AG09319 (cell line): ENCODE data around the gene RBFOX1.

Source experiments
- DNase-seq: peaks from one replicate; pipeline ENCODE4 v3.0.0-alpha.2; 2010; ENCODE audit warnings: low read depth; ENCODE audit errors: extremely low read depth
- TF ChIP-seq, protein P1 (sequence below): IDR thresholded peaks from 2 replicates; pipeline ENCODE4 v1.5.1; 2011; ENCODE audit warnings: low read depth, mild to moderate bottlenecking, inconsistent platforms, low read length, moderate library complexity

RBFOX1 gene

DNA sequence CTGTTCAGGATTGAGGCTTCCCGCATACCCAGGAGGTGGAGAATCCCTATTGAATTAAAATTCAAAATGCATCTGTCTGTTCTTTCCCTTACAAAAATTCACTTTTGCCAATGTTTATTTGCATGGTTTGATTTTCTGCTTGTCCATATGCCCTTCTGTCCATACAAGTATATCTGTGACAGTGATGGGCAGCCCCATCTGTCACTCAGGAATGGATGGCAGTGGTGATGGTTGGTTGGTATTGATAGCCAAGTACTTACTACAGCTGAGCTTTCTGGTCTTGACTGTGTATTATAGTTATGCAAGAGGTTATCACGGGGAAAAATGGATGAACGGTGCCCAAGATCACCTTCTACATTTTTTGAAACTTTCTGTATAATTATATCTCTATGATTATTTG lies 171.0 kb downstream of the RBFOX1 start:
- TF ChIP-seq, protein P1, sequence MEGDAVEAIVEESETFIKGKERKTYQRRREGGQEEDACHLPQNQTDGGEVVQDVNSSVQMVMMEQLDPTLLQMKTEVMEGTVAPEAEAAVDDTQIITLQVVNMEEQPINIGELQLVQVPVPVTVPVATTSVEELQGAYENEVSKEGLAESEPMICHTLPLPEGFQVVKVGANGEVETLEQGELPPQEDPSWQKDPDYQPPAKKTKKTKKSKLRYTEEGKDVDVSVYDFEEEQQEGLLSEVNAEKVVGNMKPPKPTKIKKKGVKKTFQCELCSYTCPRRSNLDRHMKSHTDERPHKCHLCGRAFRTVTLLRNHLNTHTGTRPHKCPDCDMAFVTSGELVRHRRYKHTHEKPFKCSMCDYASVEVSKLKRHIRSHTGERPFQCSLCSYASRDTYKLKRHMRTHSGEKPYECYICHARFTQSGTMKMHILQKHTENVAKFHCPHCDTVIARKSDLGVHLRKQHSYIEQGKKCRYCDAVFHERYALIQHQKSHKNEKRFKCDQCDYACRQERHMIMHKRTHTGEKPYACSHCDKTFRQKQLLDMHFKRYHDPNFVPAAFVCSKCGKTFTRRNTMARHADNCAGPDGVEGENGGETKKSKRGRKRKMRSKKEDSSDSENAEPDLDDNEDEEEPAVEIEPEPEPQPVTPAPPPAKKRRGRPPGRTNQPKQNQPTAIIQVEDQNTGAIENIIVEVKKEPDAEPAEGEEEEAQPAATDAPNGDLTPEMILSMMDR: no peak
- DNase-seq: no peak

DNA sequence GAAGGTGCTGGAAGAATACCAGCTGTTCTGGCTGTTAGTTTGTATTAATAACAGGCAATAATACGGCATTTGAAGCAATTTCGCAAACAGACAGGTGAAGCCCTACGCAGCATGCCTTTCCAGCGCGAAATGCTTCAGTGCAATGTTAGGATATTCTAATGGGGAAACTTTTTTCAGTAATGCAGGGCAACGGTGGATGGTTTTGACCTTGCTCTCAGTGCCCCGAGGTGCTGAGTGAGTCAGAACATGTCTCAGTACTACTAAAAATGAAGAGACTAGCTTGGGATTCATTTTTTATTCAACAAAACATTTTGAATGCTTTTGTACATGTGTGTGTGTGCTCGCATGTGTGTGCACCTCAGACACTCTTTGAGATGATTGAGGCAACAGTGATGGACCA lies 172.2 kb downstream of the RBFOX1 start:
- TF ChIP-seq, protein P1: no peak
- DNase-seq: no peak

DNA sequence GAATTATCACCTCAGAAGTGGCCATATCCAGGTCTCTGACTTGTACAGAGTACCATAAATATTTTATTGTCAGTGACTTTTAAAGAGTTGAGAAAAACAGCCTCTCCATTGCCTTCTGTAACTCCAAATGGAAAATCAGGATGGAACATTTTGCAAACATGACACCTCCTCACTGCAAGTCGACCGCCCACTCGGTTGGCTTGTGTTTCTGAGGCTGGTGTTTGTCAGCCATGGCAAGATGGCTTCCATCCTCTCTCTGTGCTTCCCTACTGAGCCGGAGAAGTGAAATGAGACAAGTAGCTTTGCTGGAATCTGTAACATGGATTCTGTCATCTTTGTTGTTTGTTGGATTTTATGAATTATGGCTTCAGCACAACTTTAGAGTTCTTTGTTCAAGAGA lies 172.8 kb downstream of the RBFOX1 start:
- TF ChIP-seq, protein P1: no peak
- DNase-seq: no peak

DNA sequence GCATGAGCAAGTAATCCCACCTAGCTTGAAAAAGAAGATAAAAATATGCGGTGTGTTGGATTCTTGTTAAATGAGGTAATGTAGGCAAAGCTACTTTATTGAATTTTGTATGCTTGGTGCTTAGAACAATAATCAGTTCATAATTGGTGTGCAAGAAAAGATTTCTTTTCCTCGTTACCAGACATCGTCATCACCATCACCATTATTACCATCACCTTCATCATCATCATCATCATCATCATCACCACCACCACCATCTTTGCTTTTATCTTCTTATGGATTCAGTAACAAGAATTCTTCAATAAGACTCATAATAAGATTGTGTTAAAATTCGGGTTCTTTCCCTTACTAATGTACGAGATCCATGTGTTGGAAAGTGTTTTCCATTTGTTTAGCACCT lies 173.7 kb downstream of the RBFOX1 start:
- no peak for DNase-seq
- TF ChIP-seq, protein P1: no peak

DNA sequence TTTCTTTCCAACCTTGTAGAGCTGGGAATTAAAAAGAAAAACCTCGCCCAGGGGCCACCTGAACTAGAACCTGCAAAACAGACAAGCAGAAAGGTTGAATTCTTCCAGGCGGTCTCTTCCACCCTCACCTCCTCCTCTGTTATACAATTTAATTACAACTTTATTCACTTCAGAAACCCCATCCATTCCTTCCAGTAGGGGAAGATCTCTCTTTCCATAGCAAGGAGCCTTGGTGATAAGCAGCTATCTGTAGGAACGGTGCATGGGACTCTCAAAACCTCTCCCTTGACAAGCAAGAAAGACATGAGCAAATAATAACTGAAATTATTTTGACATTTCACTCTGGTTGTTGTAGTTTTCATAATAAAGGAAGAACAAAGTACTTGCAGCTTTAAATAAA lies 176.0 kb downstream of the RBFOX1 start:
- TF ChIP-seq, protein P1: no peak
- no peak for DNase-seq

DNA sequence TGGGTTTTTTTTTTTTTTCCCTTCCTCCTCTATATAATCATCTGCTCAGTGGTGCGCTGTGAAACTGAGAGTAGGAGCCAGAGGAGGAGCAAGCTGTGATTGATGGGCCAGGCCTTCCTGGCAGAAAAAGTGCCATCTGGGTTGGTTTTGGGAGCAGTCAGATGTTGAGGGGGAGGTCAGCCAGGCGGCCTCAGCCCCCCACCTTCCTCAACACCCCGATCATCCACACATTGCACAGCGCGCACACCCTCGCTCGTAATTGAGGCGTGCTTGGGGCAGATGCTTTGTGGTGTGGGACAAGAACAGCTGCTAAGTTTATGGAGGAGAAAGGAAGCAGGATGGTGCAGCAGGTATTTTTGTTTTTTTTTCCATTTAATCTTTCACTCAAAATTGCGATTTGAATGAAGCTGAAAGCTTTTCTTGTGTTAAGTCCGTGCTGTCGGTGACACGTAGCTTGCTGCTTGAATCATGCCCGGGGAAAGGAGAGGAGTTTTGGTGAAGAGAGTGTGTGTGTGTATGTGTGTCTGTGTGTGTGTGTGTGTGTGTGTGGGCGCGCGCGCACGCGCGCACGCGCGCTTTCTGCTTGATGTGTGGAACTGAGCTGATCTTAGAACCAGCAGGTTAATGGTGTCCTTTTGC lies 177.4 kb downstream of the RBFOX1 start:
- TF ChIP-seq, protein P1: no peak
- no peak for DNase-seq

DNA sequence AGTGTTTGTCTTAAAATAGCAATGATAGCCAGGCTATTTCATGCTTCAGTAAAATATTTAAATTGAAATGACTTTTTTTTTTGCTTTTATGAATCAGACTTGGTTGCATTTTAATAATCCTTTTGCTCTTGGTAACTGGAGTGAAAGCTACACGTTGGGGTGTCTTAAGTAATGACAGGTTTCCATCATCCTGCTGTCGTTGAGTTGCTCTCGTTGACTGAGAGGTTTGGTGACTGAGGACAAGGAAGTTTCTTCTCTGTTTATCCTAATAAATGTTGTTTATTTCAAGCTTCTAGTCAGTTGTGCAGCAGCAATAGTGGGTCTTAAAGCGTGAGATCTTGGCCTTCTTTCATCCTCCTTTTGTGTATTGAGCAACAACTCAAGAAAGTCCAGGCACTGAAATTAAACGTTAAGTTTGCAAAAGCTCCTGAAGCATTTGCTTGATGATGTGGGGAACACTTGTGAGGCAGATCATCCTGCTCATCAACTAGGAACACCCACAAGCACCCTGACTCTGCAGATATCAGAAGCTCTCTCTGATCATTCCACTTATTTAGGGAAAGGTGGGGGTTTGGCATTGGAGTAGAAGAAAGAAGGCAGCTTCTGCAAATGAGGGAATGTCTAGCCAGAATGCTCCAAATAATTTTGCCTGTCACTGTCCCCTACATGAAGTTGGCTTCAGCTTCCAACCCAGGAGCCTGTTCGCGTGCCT lies 179.1 kb downstream of the RBFOX1 start:
- no peak for DNase-seq
- TF ChIP-seq, protein P1: no peak
